NCI-H748 treated with DMSO at 0.1 percent for 48 hours (cell line): Measurements from ENCODE around the gene RNF227.

ENCODE experiments used
- DNase-seq: peaks from one replicate; lab custom pipeline; 2025; lab: John Stamatoyannopoulos, UW

Gene RNF227

DNA sequence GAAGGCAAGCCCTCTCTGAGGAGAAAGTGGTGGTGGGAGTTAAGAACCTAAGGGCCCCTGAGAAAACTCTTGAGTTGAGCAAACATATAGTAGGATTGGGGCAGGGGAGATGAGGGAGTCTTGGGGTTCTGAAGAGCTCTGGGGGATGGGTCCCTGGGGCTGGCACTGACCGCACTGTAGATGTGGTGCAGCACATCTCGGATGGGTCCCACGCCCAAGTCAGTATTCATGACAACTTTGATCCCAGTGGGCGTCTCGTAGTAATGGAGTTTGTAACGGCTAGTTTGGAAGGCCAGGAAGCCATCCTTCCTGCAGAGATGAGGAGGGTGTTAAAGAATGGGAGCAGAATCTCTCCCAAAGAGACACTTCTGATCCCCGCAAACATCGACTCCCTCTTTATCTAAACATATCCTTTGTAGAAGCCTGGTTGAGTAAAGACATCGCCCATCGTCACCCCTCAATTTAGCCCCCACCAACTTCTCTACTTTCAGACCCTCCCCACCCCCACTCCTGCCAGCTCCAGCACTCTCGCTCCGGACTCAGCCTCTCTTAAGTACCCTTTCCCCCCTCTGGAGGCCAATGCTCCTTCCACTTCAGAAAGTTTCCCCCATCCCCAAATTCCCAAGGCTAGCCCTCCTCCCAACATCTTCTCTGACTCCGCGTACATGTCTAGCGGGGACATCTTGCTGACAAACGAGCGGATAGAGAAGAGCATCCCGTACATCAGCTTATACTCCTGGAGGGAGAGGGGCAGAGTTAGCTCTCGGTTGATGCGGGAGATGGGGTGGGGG is 14.9 kb upstream of the RNF227 start:
- no peak for DNase-seq

GRCh38 chr17:7929158-7930023 is 13.3 kb upstream of the RNF227 start, which contains the start of gene KCNAB3:
Gene KCNAB3 (minus strand): TSS chr17:7929856. CDS start chr17:7929435, 421 bp downstream.
- DNase-seq, result no peak

DNA sequence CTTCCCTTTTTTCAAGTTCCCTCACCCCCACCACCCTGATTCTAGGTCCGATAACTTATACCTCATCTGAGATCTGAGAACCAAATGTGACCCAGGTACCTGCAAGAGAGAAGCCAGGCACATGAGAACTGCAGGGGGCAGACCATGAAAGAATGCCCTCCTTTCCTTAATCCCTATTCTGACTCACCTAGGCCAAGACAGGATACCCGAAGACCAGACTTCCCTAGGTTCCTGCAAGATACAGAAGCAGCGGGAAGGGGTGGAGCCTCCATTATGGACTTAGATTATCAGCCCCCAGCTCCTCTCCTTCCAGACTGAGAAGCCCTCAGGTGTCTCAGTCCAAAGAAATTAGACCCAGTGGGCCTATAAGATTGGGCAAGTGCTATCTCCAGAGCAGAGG is 11.5 kb upstream of the RNF227 start:
- no peak for DNase-seq

DNA sequence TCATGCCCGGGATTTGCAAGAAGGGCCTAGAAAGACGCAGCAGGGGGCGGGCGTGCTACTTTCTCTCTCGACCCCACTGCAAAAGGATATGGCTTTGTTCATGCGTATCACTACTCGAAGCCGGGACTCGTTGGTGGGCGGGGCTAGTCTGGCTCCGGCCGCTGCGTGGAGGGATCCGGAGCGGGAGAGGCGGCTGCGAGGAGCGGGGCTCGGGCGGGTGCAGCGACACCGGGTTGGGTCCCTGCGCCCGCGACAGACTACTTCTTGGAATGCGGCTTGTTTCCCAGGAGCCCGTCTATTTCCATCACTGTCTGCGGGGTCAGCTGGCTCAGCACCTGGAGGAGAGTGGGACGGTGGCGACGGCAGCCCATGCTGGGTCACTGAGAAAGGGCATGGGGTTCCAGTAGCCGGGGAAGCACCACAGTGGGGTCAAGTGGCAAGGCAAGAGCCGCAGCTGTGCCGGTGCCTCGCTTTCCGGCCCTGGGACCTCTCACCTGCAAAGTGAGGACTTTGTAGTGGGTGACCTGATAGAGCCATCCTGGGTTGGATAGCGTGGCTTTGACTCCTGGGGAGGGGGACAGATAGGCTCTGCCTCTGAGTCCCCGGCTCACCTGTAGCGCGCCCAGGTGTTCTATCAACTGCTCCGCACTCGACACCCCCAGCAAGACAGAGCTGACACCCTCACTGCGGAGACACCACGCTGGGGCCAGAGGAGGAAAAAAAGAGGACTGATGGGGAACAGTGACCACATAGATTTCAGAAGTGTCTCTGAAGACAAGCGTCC is 6.9 kb upstream of the RNF227 start:
- peak; percentile 32 for DNase-seq

- DNase-seq, result no peak
These were observed 6.3 kb upstream of the RNF227 start for GRCh38 chr17:7922269-7922844.

DNA sequence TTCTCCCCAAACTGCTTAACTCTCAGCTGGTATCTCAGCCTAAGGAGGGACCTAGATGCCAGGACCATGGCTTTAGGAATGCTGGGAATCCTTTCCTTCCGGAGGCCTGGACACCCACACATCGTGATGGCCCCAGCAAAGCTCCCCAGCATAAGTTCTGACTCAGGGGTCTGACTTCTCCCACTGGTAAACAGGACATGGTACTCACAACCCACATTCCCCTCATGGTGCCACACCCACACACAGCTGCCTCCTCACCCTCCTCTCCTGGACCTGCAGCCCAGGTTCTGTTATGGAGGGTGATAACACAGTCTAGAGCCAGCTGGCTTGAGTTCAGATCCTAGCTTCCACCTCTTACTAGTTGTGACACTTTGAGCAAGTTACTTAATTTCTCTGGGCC is 719 bp upstream of the RNF227 start:
- no peak for DNase-seq

GRCh38 chr17:7916385-7916682 is 245 bp upstream of the RNF227 start:
- no peak for DNase-seq

DNA sequence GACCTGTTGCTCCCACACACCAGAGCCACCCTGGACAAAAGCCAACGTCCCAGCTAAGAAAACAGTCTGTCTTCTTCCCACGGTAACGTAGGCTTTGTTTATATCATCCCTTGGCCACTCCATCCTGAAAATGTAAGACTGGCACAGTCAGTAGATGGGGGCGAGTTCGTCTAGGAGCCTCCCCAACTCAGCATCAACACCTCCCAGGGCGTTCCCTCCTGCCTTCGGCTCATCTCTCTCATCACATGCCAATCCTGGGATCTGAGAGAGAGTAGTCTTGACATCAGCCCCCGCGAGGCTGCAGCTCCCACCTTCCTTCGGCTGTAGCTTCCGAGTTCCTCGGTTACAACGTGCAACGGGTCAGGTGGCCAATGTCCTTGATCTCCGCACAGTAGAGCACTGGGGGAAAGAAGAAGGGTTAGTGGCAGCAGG is 894 bp downstream of the RNF227 start:
- DNase-seq, result peak; percentile 58

GRCh38 chr17:7912927-7913524 is 3.1 kb downstream of the RNF227 start:
- DNase-seq, result peak; percentile 67

DNA sequence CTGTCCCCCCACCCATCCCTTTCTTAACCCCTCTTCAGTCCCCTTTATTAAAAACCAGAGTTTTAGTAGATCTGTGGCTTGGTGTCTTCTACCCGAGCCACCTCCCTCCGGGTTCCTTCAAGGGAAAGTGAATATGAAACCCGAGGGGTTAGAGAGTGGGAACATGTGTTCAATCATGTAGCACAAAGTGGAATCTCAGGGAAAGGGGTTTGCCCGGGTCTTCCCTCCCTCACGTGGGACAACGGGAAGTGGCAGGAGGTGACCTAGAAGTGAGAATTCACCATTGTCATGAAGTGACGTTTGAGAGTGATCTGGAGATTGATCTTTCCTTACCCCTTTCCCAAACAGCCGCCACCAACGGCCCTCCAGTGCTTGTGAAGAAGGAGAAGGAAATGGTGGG is 5.0 kb downstream of the RNF227 start:
- DNase-seq, result no peak

DNA sequence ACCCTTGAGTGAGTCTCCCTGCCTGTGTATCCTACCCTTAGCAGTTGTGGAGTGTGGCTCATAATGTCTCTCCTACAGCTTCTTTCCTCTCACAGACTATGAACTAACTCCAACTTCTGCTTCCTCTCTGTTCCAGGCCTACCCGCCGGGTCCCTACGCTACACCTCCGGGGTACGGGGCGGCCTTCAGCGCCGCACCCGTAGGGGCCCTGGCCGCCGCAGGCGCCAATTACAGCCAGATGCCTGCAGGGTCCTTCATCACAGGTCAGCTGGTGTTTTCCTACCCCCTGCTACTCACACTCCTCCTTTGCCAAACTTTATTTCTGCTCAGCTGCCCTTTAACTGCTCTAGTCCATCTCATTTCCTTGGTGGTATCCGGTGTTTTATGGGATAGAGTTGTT is 5.4 kb downstream of the RNF227 start:
- no peak for DNase-seq

DNA sequence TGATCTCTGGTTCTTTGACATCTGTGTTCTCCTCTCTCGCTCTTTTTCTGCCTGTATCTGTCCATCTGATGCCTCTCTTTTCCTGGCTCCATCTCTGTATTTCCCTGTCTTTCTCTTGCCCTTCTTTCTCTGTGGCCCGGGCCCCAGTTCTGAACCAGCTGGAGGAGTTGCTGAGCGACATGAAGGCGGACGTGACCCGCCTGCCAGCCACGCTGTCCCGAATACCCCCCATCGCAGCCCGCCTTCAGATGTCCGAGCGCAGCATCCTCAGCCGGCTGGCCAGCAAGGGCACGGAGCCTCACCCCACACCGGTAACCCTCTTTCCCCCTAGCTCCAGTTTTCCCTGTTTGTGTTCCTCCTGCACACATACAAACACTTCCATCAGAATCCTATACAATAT is 5.8 kb downstream of the RNF227 start:
- DNase-seq, result no peak

GRCh38 chr17:7909089-7909488 is 7.0 kb downstream of the RNF227 start:
- DNase-seq, result no peak

- no peak for DNase-seq
These were observed 12.7 kb downstream of the RNF227 start for GRCh38 chr17:7903154-7904103.

- no peak for DNase-seq
These were observed 18.3 kb downstream of the RNF227 start for GRCh38 chr17:7897773-7898172.

DNA sequence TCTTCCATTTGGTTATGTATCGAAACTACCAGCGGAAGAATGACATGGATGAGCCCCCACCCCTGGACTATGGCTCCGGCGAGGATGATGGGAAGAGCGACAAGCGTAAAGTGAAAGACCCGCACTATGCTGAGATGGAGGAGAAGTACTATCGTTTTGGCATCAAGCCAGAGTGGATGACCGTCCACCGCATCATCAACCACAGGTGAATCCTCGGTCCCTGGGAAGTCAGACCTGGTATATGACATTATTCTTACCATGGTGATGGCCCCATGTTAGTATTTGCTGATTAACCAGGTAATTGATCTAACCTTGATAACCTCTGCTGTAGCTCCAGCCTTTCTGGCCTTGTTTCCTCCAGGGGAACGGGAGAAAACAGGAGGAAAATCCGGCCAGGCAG is 19.0 kb downstream of the RNF227 start:
- no peak for DNase-seq

DNA sequence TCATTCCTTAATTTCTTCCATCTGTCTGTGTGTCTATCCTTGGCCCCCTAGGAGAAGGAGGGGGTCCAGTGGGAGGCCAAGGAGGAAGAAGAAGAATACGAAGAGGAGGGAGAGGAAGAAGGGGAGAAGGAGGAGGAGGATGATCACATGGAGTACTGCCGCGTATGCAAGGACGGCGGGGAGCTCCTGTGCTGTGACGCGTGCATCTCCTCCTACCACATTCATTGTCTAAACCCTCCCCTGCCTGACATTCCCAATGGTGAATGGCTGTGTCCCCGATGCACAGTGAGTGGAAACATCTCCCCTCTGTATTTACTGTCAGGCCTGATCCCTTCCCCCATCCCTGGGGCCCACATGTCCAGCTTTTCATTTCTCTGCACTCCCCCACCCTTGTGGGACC is 21.2 kb downstream of the RNF227 start:
- DNase-seq, result no peak

DNA sequence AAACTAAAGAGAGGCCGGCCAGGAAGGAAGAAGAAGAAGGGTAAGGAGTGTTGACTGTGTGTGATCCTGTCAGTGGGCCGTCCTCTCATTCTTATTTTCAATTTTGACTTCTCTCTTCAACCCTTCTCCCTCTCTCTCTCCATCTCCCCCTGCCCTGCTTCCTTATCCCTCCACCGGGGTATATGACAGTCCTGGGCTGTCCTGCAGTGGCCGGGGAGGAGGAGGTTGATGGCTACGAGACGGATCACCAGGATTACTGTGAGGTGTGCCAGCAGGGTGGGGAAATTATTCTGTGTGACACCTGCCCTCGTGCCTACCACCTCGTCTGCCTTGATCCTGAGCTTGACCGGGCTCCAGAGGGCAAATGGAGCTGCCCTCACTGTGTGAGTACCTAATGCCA is 21.9 kb downstream of the RNF227 start:
- DNase-seq, result no peak

DNA sequence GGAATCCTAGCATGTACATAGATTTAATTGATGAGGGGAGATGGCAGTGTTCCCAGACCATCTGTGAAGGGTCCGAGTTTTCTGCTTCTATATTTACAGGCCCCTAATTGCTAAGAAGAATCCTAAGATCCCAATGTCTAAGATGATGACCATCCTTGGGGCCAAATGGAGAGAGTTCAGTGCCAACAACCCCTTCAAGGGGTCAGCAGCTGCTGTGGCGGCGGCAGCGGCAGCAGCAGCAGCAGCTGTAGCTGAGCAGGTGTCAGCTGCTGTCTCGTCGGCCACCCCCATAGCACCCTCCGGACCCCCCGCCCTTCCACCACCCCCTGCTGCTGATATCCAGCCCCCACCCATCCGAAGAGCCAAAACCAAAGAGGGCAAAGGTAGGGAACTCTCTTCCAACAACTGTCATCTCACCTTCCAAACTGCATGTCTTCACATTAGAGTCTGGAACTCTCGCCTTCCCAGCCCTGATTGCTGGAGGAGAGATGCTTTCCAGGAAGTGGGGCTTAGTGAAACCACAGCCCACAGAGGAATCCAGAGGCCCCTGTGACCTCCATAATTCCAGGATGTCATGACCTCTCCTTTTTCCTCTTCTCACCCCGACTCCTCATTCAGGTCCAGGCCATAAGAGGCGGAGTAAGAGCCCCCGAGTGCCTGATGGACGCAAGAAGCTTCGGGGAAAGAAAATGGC is 22.8 kb downstream of the RNF227 start:
- no peak for DNase-seq
